ACC112 (cell line): ENCODE measurements around the gene MACF1.

Source experiments
- H2AFZ ChIP-seq: fragments of 200-600 bp; sonication (generic); one replicate; pipeline ENCODE4 v1.6.0; 2017; ENCODE audit warnings: antibody characterized with exemption, low read length; ENCODE audit not compliant: unreplicated experiment
- H3K27ac ChIP-seq: fragments of 200-600 bp; sonication (generic); 2 replicates; pipeline ENCODE4 v1.5.1; 2014; ENCODE audit warnings: low read depth, mild to moderate bottlenecking, antibody characterized with exemption, low read length, moderate library complexity
- H3K27me3 ChIP-seq: fragments of 200-600 bp; sonication (generic); 2 replicates; pipeline ENCODE4 v1.6.1; 2014; ENCODE audit warnings: mild to moderate bottlenecking, antibody characterized with exemption, low read length, moderate library complexity, mixed read lengths; ENCODE audit not compliant: insufficient read depth
- H3K36me3 ChIP-seq: fragments of 200-600 bp; sonication (generic); 2 replicates; pipeline ENCODE4 v1.6.1; 2016; ENCODE audit warnings: mild to moderate bottlenecking, antibody characterized with exemption, low read length, moderate library complexity, mixed read lengths; ENCODE audit not compliant: insufficient read depth
- H3K4me1 ChIP-seq: fragments of 200-600 bp; sonication (generic); one replicate; pipeline ENCODE4 v1.6.1; 2016; ENCODE audit warnings: low read length, mixed read lengths; ENCODE audit not compliant: insufficient read depth, unreplicated experiment, control insufficient read depth
- H3K4me3 ChIP-seq: fragments of 200-600 bp; sonication (generic); 2 replicates; pipeline ENCODE4 v1.5.1; 2014; ENCODE audit warnings: mild to moderate bottlenecking, low read depth, low read length
- H3K79me2 ChIP-seq: fragments of 200-600 bp; sonication (generic); one replicate; pipeline ENCODE4 v1.6.0; 2016; ENCODE audit warnings: low read length; ENCODE audit not compliant: control insufficient read depth, unreplicated experiment, insufficient read depth

The MACF1 gene

GRCh38 chr1:39359028-39359570 lies 154.6 kb downstream of the MACF1 start:
- H2AFZ ChIP-seq, result no peak overlapping the region
- H3K27ac ChIP-seq, result no peak overlapping the region
- no peaks in the 10 kb centered on the region for H3K27me3 ChIP-seq
- H3K79me2 ChIP-seq, result no peaks in the 10 kb centered on the region
- H3K4me3 ChIP-seq, result no peak overlapping the region
- no peaks in the 10 kb centered on the region for H3K4me1 ChIP-seq
- peaks cover 38% of the 10 kb centered on the region for H3K36me3 ChIP-seq

- Histone ChIP-seq H3K27ac (no peak overlapping the region), H3K4me3 (no peak overlapping the region), H2AFZ (no peak overlapping the region), H3K27me3 (no peaks in the 10 kb centered on the region), H3K4me1 (no peaks in the 10 kb centered on the region), H3K36me3 (peaks cover 33% of the 10 kb centered on the region), H3K79me2 (no peaks in the 10 kb centered on the region)
These were observed 156.2 kb downstream of the MACF1 start for GRCh38 chr1:39360731-39361130.

- H3K4me3 ChIP-seq, result no peak overlapping the region
- H3K36me3 ChIP-seq, result peaks cover 33% of the 10 kb centered on the region
- no peak overlapping the region for H3K27ac ChIP-seq
- no peaks in the 10 kb centered on the region for H3K79me2 ChIP-seq
- no peaks in the 10 kb centered on the region for H3K4me1 ChIP-seq
- H3K27me3 ChIP-seq, result no peaks in the 10 kb centered on the region
- no peak overlapping the region for H2AFZ ChIP-seq
These were observed 157.0 kb downstream of the MACF1 start for GRCh38 chr1:39361446-39361845.

GRCh38 chr1:39363267-39363666 lies 158.8 kb downstream of the MACF1 start:
- no peak overlapping the region for H3K27ac ChIP-seq
- H3K27me3 ChIP-seq, result no peaks in the 10 kb centered on the region
- no peak overlapping the region for H2AFZ ChIP-seq
- H3K79me2 ChIP-seq, result no peaks in the 10 kb centered on the region
- H3K4me3 ChIP-seq, result no peak overlapping the region
- no peaks in the 10 kb centered on the region for H3K4me1 ChIP-seq
- peaks cover 25% of the 10 kb centered on the region for H3K36me3 ChIP-seq

GRCh38 chr1:39368045-39368444 lies 163.6 kb downstream of the MACF1 start:
- Histone ChIP-seq H3K4me1 (no peaks in the 10 kb centered on the region), H3K36me3 (peaks cover 7% of the 10 kb centered on the region; the same call in 1 of the 2 replicates), H2AFZ (no peak overlapping the region), H3K27ac (no peak overlapping the region), H3K4me3 (no peak overlapping the region), H3K79me2 (no peaks in the 10 kb centered on the region), H3K27me3 (no peaks in the 10 kb centered on the region)

GRCh38 chr1:39369565-39369964 lies 165.1 kb downstream of the MACF1 start:
- no peak overlapping the region for H3K27ac ChIP-seq
- no peak overlapping the region for H2AFZ ChIP-seq
- H3K79me2 ChIP-seq, result no peaks in the 10 kb centered on the region
- H3K36me3 ChIP-seq, result peaks cover 7% of the 10 kb centered on the region; the same call in 1 of the 2 replicates
- no peak overlapping the region for H3K4me3 ChIP-seq
- H3K4me1 ChIP-seq, result no peaks in the 10 kb centered on the region
- H3K27me3 ChIP-seq, result no peaks in the 10 kb centered on the region

- Histone ChIP-seq H2AFZ (no peak overlapping the region), H3K36me3 (peaks cover 7% of the 10 kb centered on the region; the same call in 1 of the 2 replicates), H3K4me3 (no peak overlapping the region)
These were observed 166.1 kb downstream of the MACF1 start for GRCh38 chr1:39370602-39371001.

GRCh38 chr1:39372105-39372504 lies 167.6 kb downstream of the MACF1 start:
- H2AFZ ChIP-seq, result no peak overlapping the region
- H3K27me3 ChIP-seq, result no peaks in the 10 kb centered on the region
- no peaks in the 10 kb centered on the region for H3K4me1 ChIP-seq
- no peaks in the 10 kb centered on the region for H3K79me2 ChIP-seq
- H3K27ac ChIP-seq, result no peak overlapping the region
- no peak overlapping the region for H3K4me3 ChIP-seq
- H3K36me3 ChIP-seq, result peaks cover 7% of the 10 kb centered on the region; the same call in 1 of the 2 replicates

More at GRCh38 chr1:39370602-39371001, 166.1 kb downstream of the MACF1 start:
- no peaks in the 10 kb centered on the region for H3K27me3 ChIP-seq
- H3K27ac ChIP-seq, result no peak overlapping the region
- H3K4me1 ChIP-seq, result no peaks in the 10 kb centered on the region
- no peaks in the 10 kb centered on the region for H3K79me2 ChIP-seq

GRCh38 chr1:39376656-39377055 lies 172.2 kb downstream of the MACF1 start:
- Histone ChIP-seq H3K79me2 (no peaks in the 10 kb centered on the region), H3K27me3 (no peaks in the 10 kb centered on the region), H3K27ac (no peak overlapping the region), H2AFZ (no peak overlapping the region), H3K4me3 (no peak overlapping the region), H3K36me3 (peaks cover 24% of the 10 kb centered on the region), H3K4me1 (no peaks in the 10 kb centered on the region)

GRCh38 chr1:39378377-39378776 lies 173.9 kb downstream of the MACF1 start:
- Histone ChIP-seq H3K4me1 (no peaks in the 10 kb centered on the region), H2AFZ (no peak overlapping the region), H3K27ac (no peak overlapping the region), H3K4me3 (no peak overlapping the region), H3K79me2 (no peaks in the 10 kb centered on the region), H3K27me3 (no peaks in the 10 kb centered on the region), H3K36me3 (peaks cover 17% of the 10 kb centered on the region)

- Histone ChIP-seq H3K4me3 (no peak overlapping the region), H3K27ac (no peak overlapping the region), H3K36me3 (peaks cover 17% of the 10 kb centered on the region)
These were observed 174.7 kb downstream of the MACF1 start for GRCh38 chr1:39379187-39379586.

More at GRCh38 chr1:39379187-39379586, 174.7 kb downstream of the MACF1 start:
- H3K79me2 ChIP-seq, result no peaks in the 10 kb centered on the region
- H2AFZ ChIP-seq, result no peak overlapping the region
- no peaks in the 10 kb centered on the region for H3K4me1 ChIP-seq
- no peaks in the 10 kb centered on the region for H3K27me3 ChIP-seq
